ENCODE measurements around the gene ZG16B.

ZG16B gene

GRCh38 chr16:2833776-2834175 is 3.7 kb downstream of the ZG16B start:
- no peak for DNase-seq (ENCODE audit: extremely low read depth, low read depth)
- no peak for TF ChIP-seq CTCF (IDR thresholded peaks at IDR 0.05; ENCODE audit: low read depth, low read length)

- DNase-seq (ENCODE audit: extremely low read depth, low read depth), result no peak
- no peak for TF ChIP-seq CTCF (IDR thresholded peaks at IDR 0.05; ENCODE audit: low read depth, low read length)
Observed at GRCh38 chr16:2834968-2835367, 4.9 kb downstream of the ZG16B start.

- peak; percentile 48 for DNase-seq (ENCODE audit: extremely low read depth, low read depth)
- no peak for TF ChIP-seq CTCF (IDR thresholded peaks at IDR 0.05; ENCODE audit: low read depth, low read length)
Observed at GRCh38 chr16:2835638-2836493, 5.8 kb downstream of the ZG16B start.

- DNase-seq (ENCODE audit: extremely low read depth, low read depth), result no peak
- TF ChIP-seq CTCF (IDR thresholded peaks at IDR 0.05; ENCODE audit: low read depth, low read length), result no peak
Observed at GRCh38 chr16:2836646-2837508, 6.8 kb downstream of the ZG16B start.

GRCh38 chr16:2838928-2839327 is 8.8 kb downstream of the ZG16B start:
- peak; percentile 95 for TF ChIP-seq CTCF (IDR thresholded peaks at IDR 0.05; ENCODE audit: low read depth, low read length)
- peak; percentile 67 for DNase-seq (ENCODE audit: extremely low read depth, low read depth)

- DNase-seq (ENCODE audit: extremely low read depth, low read depth), result no peak
- no peak for TF ChIP-seq CTCF (IDR thresholded peaks at IDR 0.05; ENCODE audit: low read depth, low read length)
Observed at GRCh38 chr16:2839650-2840450, 9.7 kb downstream of the ZG16B start.
